DND-41 (cell line): Measurements from ENCODE around the gene ADAMTS9.
"Not testable (repeated sequence)": the region's sequence is repeated elsewhere in the genome, so short reads cannot be mapped to it uniquely, and the experiment has no call there.

Source experiments
- ATAC-seq: fragments of 200-7000 bp; cut with Tn5 transposase; 3 replicates; pipeline ENCODE4 v1.9.1; 2021; ENCODE audit warnings: low read depth; ENCODE audit not compliant: insufficient read depth
- DNase-seq: peaks from one replicate; pipeline ENCODE4 v3.0.0-alpha.2; 2020
- H2AFZ ChIP-seq: 2 replicates; pipeline ENCODE4 v1.6.0; 2012; ENCODE audit warnings: low read depth, low read length
- H3K27ac ChIP-seq: 2 replicates; pipeline ENCODE4 v1.5.1; 2012; ENCODE audit warnings: low read length, inconsistent platforms
- H3K27me3 ChIP-seq: fragments of 200-600 bp; sonication (generic); 2 replicates; pipeline ENCODE4 v1.6.0; 2012; ENCODE audit warnings: low read length, mild to moderate bottlenecking, inconsistent platforms; ENCODE audit not compliant: insufficient read depth, poor library complexity
- H3K36me3 ChIP-seq: 2 replicates; pipeline ENCODE4 v1.5.1; 2012; ENCODE audit warnings: low read length, inconsistent platforms; ENCODE audit not compliant: insufficient read depth
- H3K4me1 ChIP-seq: 2 replicates; pipeline ENCODE4 v1.5.1; 2012; ENCODE audit warnings: mild to moderate bottlenecking, low read length; ENCODE audit not compliant: insufficient read depth
- H3K4me2 ChIP-seq: 2 replicates; pipeline ENCODE4 v1.6.0; 2012; ENCODE audit warnings: mild to moderate bottlenecking, moderate library complexity, low read length, inconsistent platforms; ENCODE audit not compliant: insufficient read depth
- H3K4me3 ChIP-seq, 2 experiments: fragments of 200-600 bp in 1 of 2; shearing (Covaris generic) in 1 of 2; 2 replicates each; pipeline ENCODE4 v1.5.1; 2012 to 2016; ENCODE audit warnings: inconsistent platforms in 2 of 2, low read length in 2 of 2, mild to moderate bottlenecking in 2 of 2, low read depth in 1 of 2, moderate library complexity in 1 of 2
- H3K79me2 ChIP-seq: 2 replicates; pipeline ENCODE4 v1.6.0; 2012; ENCODE audit warnings: low read length, inconsistent platforms; ENCODE audit not compliant: insufficient read depth
- H3K9ac ChIP-seq: 2 replicates; pipeline ENCODE4 v1.6.0; 2012; ENCODE audit warnings: low read depth, mild to moderate bottlenecking, inconsistent platforms, low read length, moderate library complexity
- H3K9me3 ChIP-seq: 2 replicates; pipeline ENCODE4 v1.5.1; 2012; ENCODE audit warnings: low read length, moderate library complexity, mild to moderate bottlenecking, inconsistent platforms; ENCODE audit not compliant: insufficient read depth, severe bottlenecking
- H4K20me1 ChIP-seq: 2 replicates; pipeline ENCODE4 v1.6.0; 2012; ENCODE audit warnings: low read length; ENCODE audit not compliant: insufficient read depth
- EZH2 ChIP-seq: IDR thresholded peaks from 3 replicates; pipeline ENCODE4 v1.6.1; 2012; ENCODE audit warnings: borderline replicate concordance, low read depth, mild to moderate bottlenecking, moderate library complexity, low read length, inconsistent platforms; ENCODE audit not compliant: severe bottlenecking
- TF ChIP-seq, protein P1 (sequence below): IDR thresholded peaks from 2 replicates; pipeline ENCODE4 v1.5.1; 2012; ENCODE audit warnings: borderline replicate concordance, low read length, moderate library complexity, mild to moderate bottlenecking; ENCODE audit not compliant: poor library complexity, severe bottlenecking; ENCODE audit errors: extremely low read depth

The ADAMTS9 gene

DNA sequence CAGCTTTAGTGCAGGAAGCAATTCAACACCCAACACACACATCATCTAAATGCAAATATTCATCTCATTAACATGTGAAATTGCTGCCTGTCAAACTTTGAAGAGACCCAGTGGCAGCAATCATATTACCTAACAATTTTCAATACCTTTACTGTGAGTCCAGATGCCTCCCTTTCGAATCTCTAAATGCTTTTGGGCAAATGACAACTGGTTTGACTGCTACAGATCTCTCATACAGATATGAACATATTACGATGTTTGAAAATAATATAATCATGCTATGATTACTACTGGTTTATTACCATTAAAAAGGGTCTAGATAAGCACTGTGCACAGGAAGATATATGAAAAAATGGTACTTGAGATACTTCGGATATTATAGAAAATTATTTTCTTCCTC, 137.9 kb downstream of the ADAMTS9 start:
- Histone ChIP-seq H3K9me3 (no peaks in the 10 kb centered on the region), H3K4me1 (no peaks in the 10 kb centered on the region), H3K27me3 (no peaks in the 10 kb centered on the region), H4K20me1 (no peaks in the 10 kb centered on the region), H2AFZ (no peak overlapping the region), H3K79me2 (no peaks in the 10 kb centered on the region), H3K27ac (no peak overlapping the region), H3K9ac (no peak overlapping the region), H3K4me2 (no peak overlapping the region), H3K36me3 (no peaks in the 10 kb centered on the region), H3K4me3 (no peak overlapping the region)
- no peak for ATAC-seq
- no peak for DNase-seq
- TF ChIP-seq EZH2, result no peak
- TF ChIP-seq, protein P1, sequence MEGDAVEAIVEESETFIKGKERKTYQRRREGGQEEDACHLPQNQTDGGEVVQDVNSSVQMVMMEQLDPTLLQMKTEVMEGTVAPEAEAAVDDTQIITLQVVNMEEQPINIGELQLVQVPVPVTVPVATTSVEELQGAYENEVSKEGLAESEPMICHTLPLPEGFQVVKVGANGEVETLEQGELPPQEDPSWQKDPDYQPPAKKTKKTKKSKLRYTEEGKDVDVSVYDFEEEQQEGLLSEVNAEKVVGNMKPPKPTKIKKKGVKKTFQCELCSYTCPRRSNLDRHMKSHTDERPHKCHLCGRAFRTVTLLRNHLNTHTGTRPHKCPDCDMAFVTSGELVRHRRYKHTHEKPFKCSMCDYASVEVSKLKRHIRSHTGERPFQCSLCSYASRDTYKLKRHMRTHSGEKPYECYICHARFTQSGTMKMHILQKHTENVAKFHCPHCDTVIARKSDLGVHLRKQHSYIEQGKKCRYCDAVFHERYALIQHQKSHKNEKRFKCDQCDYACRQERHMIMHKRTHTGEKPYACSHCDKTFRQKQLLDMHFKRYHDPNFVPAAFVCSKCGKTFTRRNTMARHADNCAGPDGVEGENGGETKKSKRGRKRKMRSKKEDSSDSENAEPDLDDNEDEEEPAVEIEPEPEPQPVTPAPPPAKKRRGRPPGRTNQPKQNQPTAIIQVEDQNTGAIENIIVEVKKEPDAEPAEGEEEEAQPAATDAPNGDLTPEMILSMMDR, result no peak

DNA sequence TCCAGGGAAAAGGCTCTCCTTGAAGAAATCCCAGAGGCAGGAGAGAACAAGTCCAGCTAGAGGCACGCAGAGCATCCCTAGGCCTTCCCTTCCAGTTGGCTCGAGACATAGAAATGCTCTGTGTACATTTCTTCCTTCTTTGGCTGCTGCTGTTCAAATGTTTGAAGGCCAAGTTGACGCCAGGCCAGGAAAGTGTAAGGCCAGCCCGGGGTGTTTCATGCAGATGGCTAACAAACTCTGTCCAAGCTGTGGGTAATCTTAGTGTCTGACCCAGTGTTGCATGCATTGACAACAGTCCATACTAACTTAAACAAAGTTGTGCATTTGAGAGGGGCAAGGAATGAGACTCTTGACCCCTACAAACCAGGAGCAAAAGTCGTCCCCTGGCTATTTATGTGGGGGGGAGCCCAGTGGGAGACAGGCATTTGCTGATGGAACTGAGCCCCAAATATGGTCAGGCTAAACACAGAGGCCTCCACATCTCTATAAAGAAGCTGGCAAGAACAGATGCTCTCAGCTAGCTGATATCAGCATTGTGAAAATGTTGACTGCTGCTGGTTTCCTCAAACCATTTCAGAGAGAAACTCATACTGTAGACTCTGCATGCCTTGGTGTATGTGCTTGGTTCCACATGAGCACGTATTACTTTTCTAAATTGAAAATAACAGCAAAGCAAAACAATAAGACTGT, 139.5 kb downstream of the ADAMTS9 start:
- H2AFZ ChIP-seq, result no peak overlapping the region
- H3K36me3 ChIP-seq, result no peaks in the 10 kb centered on the region
- DNase-seq (no peak), ATAC-seq (no peak)
- no peaks in the 10 kb centered on the region for H3K4me1 ChIP-seq
- H3K9me3 ChIP-seq, result no peaks in the 10 kb centered on the region
- no peaks in the 10 kb centered on the region for H3K79me2 ChIP-seq
- H3K27ac ChIP-seq, result no peak overlapping the region
- H3K4me2 ChIP-seq, result no peak overlapping the region
- H3K27me3 ChIP-seq, result no peaks in the 10 kb centered on the region
- TF ChIP-seq, protein P1, result no peak
- TF ChIP-seq EZH2, result no peak
- no peaks in the 10 kb centered on the region for H4K20me1 ChIP-seq
- H3K9ac ChIP-seq, result no peak overlapping the region
- no peak overlapping the region for H3K4me3 ChIP-seq

DNA sequence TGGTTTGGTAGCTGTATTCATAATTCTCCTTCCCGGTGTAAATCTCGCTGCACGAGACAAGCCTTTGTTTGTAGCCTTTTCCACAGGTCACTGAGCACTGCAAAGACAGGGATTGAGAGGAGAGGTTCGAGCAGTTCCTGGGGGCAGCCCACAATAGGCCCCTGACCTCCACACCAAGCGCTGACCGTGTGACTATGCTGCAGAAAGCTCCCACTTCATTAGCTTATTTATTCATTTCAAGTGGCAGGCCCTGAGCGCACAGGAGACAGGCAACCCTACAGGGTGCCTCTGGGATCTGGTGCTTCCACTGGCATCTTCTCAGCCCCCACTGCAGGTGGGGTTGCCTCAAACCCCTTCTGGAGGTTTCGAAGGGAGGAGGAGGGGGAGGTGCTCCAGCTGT, 140.9 kb downstream of the ADAMTS9 start:
- Histone ChIP-seq H3K27me3 (no peaks in the 10 kb centered on the region), H3K4me2 (no peak overlapping the region), H3K27ac (no peak overlapping the region), H3K4me1 (no peaks in the 10 kb centered on the region), H3K36me3 (no peaks in the 10 kb centered on the region), H2AFZ (no peak overlapping the region), H3K79me2 (no peaks in the 10 kb centered on the region), H3K9me3 (no peaks in the 10 kb centered on the region), H3K9ac (no peak overlapping the region), H4K20me1 (no peaks in the 10 kb centered on the region), H3K4me3 (no peak overlapping the region)
- TF ChIP-seq, protein P1, result no peak
- no peak for TF ChIP-seq EZH2
- ATAC-seq, result no peak
- DNase-seq, result no peak

DNA sequence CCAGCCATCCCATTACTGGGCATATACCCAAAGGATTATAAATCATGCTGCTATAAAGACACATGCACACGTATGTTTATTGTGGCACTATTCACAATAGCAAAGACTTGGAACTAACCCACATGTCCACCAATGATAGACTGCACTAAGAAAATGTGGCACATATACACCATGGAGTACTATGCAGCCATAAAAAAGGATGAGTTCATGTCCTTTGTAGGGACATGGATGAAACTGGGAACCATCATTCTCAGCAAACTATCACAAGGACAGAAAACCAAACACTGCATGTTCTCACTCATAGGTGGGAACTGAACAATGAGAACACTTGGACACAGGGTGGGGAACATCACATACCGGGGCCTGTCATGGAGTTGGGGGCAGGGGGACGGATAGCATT, 142.6 kb downstream of the ADAMTS9 start:
- not testable (repeated sequence) for H3K4me1 ChIP-seq, H3K9ac ChIP-seq, H3K4me2 ChIP-seq, H3K27ac ChIP-seq, DNase-seq, H2AFZ ChIP-seq, H3K36me3 ChIP-seq, ATAC-seq, H3K79me2 ChIP-seq, H3K27me3 ChIP-seq, H3K9me3 ChIP-seq, H3K4me3 ChIP-seq, H4K20me1 ChIP-seq
